Hepatocyte (in vitro differentiated cells): ENCODE results near the gene CDH4.

ENCODE experiments used
- EZH2 ChIP-seq: fragments of 200-600 bp; sonication (generic); IDR thresholded peaks from 2 replicates; pipeline ENCODE4 v1.6.1; 2016; ENCODE audit warnings: antibody characterized with exemption, mild to moderate bottlenecking, borderline replicate concordance
- TF ChIP-seq, protein P1 (sequence below): fragments of 200-600 bp; sonication (generic); IDR thresholded peaks from 2 replicates; pipeline ENCODE4 v1.5.1; 2016; ENCODE audit warnings: antibody characterized with exemption, mild to moderate bottlenecking; ENCODE audit not compliant: poor library complexity

DNA sequence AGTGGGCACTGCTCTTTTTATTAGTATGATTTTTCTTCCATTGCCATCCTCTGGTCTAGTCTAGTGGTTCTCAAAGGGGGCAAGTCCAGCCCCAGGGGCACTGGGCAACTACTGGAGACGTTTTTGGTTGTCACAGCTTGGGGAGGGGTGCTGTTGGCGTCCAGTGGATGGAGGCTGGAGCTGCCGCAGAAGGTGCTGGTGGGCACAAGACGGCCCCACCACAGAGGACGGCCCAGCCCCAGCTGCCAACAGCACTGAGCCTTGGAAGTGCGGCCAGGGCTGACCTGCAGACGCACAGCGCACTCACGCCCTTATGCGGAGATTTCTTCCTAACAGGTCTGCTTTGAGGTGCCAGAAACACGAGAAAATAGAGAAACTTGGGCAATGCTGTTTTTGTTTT is 40.3 kb downstream of the CDH4 start:
- TF ChIP-seq, protein P1, sequence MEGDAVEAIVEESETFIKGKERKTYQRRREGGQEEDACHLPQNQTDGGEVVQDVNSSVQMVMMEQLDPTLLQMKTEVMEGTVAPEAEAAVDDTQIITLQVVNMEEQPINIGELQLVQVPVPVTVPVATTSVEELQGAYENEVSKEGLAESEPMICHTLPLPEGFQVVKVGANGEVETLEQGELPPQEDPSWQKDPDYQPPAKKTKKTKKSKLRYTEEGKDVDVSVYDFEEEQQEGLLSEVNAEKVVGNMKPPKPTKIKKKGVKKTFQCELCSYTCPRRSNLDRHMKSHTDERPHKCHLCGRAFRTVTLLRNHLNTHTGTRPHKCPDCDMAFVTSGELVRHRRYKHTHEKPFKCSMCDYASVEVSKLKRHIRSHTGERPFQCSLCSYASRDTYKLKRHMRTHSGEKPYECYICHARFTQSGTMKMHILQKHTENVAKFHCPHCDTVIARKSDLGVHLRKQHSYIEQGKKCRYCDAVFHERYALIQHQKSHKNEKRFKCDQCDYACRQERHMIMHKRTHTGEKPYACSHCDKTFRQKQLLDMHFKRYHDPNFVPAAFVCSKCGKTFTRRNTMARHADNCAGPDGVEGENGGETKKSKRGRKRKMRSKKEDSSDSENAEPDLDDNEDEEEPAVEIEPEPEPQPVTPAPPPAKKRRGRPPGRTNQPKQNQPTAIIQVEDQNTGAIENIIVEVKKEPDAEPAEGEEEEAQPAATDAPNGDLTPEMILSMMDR, result no peak
- no peak for TF ChIP-seq EZH2
